Measurements from ENCODE around the gene SYT6. TPM values are rescaled to one million over a fixed set of nuclear protein-coding genes. Genes with fewer than 3 reads are reported as not detected.

Gene SYT6
- total RNA-seq, 2 experiments from 2014 or later = not detected

- POLR2A ChIA-PET = no interaction called here
These were observed 51.5 kb downstream of the SYT6 start for GRCh38 chr1:114102136-114102535.

GRCh38 chr1:114100148-114100547 is 53.5 kb downstream of the SYT6 start:
- no peaks in the 10 kb centered on the region for H3K9me3 Mint-ChIP-seq (ENCODE audit: low read depth)
- H3K27ac Mint-ChIP-seq = no peak overlapping the region
- no peaks in the 10 kb centered on the region for H3K36me3 Mint-ChIP-seq (ENCODE audit: low read depth)
- ChIA-PET CTCF (no interaction called here), POLR2A (no interaction called here)
- H3K4me1 Mint-ChIP-seq = no peaks in the 10 kb centered on the region
- no peak for ATAC-seq
- intact Hi-C loops (cut with DNase I, micrococcal nuclease) = no loop called here
- no peak overlapping the region for H3K4me3 Mint-ChIP-seq
- H3K27me3 Mint-ChIP-seq = peaks cover 5% of the 10 kb centered on the region
- DNase-seq = no peak

More at GRCh38 chr1:114102136-114102535, 51.5 kb downstream of the SYT6 start:
- DNase-seq (no peak), ATAC-seq (no peak)
- CTCF ChIA-PET = no interaction called here
- H3K4me3 Mint-ChIP-seq = no peak overlapping the region
- no peaks in the 10 kb centered on the region for H3K36me3 Mint-ChIP-seq (ENCODE audit: low read depth)
- intact Hi-C loops (cut with DNase I, micrococcal nuclease) = no loop called here
- H3K27me3 Mint-ChIP-seq = peaks cover 5% of the 10 kb centered on the region
- H3K4me1 Mint-ChIP-seq = no peaks in the 10 kb centered on the region
- no peaks in the 10 kb centered on the region for H3K9me3 Mint-ChIP-seq (ENCODE audit: low read depth)
- no peak overlapping the region for H3K27ac Mint-ChIP-seq

- no peaks in the 10 kb centered on the region for H3K9me3 Mint-ChIP-seq (ENCODE audit: low read depth)
- no peak for DNase-seq
- H3K36me3 Mint-ChIP-seq (ENCODE audit: low read depth) = no peaks in the 10 kb centered on the region
- H3K4me1 Mint-ChIP-seq = no peaks in the 10 kb centered on the region
- no peak overlapping the region for H3K27ac Mint-ChIP-seq
- H3K4me3 Mint-ChIP-seq = no peak overlapping the region
- CTCF ChIA-PET = no interaction called here
- no peak for ATAC-seq
- H3K27me3 Mint-ChIP-seq = peaks cover 5% of the 10 kb centered on the region
- intact Hi-C loops (cut with DNase I, micrococcal nuclease) = no loop called here
- POLR2A ChIA-PET = no interaction called here
These were observed 54.4 kb downstream of the SYT6 start for GRCh38 chr1:114099268-114099667.

- no peaks in the 10 kb centered on the region for H3K27me3 Mint-ChIP-seq
- DNase-seq (no peak), ATAC-seq (no peak)
- no peak overlapping the region for H3K4me3 Mint-ChIP-seq
- POLR2A ChIA-PET = no interaction called here
- H3K4me1 Mint-ChIP-seq = no peaks in the 10 kb centered on the region
- no peaks in the 10 kb centered on the region for H3K9me3 Mint-ChIP-seq (ENCODE audit: low read depth)
- intact Hi-C loops (cut with DNase I, micrococcal nuclease) = no loop called here
- H3K27ac Mint-ChIP-seq = no peak overlapping the region
- CTCF ChIA-PET = no interaction called here
- no peaks in the 10 kb centered on the region for H3K36me3 Mint-ChIP-seq (ENCODE audit: low read depth)
These were observed 56.6 kb downstream of the SYT6 start for GRCh38 chr1:114097109-114097508.

GRCh38 chr1:114094675-114095074 is 59.0 kb downstream of the SYT6 start:
- CTCF ChIA-PET = interaction anchor here (0.8 kb wide), 1 partner anchor 15 kb away, joined by 3 read pairs; no protein-coding TSS in a partner anchor
- Mint-ChIP-seq H3K36me3 (ENCODE audit: low read depth) (no peaks in the 10 kb centered on the region), H3K4me1 (no peaks in the 10 kb centered on the region), H3K9me3 (ENCODE audit: low read depth) (no peaks in the 10 kb centered on the region), H3K27me3 (peaks cover 2% of the 10 kb centered on the region), H3K4me3 (no peak overlapping the region), H3K27ac (no peak overlapping the region)
- DNase-seq (no peak), ATAC-seq (no peak)
- POLR2A ChIA-PET = no interaction called here
- intact Hi-C loops (cut with DNase I, micrococcal nuclease) = loop anchor here in 1 of 2 experiments (5.0 kb wide), 1 partner anchor 188 kb away; no protein-coding TSS in a partner anchor

- Mint-ChIP-seq H3K36me3 (ENCODE audit: low read depth) (no peaks in the 10 kb centered on the region), H3K4me3 (no peak overlapping the region), H3K27me3 (peaks cover 5% of the 10 kb centered on the region), H3K9me3 (ENCODE audit: low read depth) (no peaks in the 10 kb centered on the region), H3K27ac (no peak overlapping the region), H3K4me1 (no peaks in the 10 kb centered on the region)
- DNase-seq = no peak
- POLR2A ChIA-PET = no interaction called here
- no peak for ATAC-seq
- intact Hi-C loops (cut with DNase I, micrococcal nuclease) = loop anchor here in 1 of 2 experiments (5.0 kb wide), 1 partner anchor 188 kb away; no protein-coding TSS in a partner anchor
- CTCF ChIA-PET = interaction anchor here (0.8 kb wide), 1 partner anchor 15 kb away, joined by 3 read pairs; no protein-coding TSS in a partner anchor
These were observed 59.4 kb downstream of the SYT6 start for GRCh38 chr1:114094363-114094634.

- H3K9me3 Mint-ChIP-seq (ENCODE audit: low read depth) = no peaks in the 10 kb centered on the region
- H3K4me1 Mint-ChIP-seq = no peaks in the 10 kb centered on the region
- POLR2A ChIA-PET = no interaction called here
- no peak overlapping the region for H3K27ac Mint-ChIP-seq
- peaks cover 7% of the 10 kb centered on the region for H3K27me3 Mint-ChIP-seq
- no peaks in the 10 kb centered on the region for H3K36me3 Mint-ChIP-seq (ENCODE audit: low read depth)
- no peak overlapping the region for H3K4me3 Mint-ChIP-seq
- no peak for DNase-seq
- ATAC-seq = peak; percentile 12
- intact Hi-C loops (cut with DNase I, micrococcal nuclease) = loop anchor here in 1 of 2 experiments (5.0 kb wide), 1 partner anchor 189 kb away; no protein-coding TSS in a partner anchor
- CTCF ChIA-PET = interaction anchor here (0.8 kb wide), 1 partner anchor 16 kb away, joined by 3 read pairs; no protein-coding TSS in a partner anchor
These were observed 59.9 kb downstream of the SYT6 start for GRCh38 chr1:114093624-114094362.

- no peak for DNase-seq
- H3K9me3 Mint-ChIP-seq (ENCODE audit: low read depth) = no peaks in the 10 kb centered on the region
- no peak overlapping the region for H3K27ac Mint-ChIP-seq
- CTCF ChIA-PET = interaction anchor here (0.6 to 0.8 kb wide), 3 partner anchors 106 to 961 kb away, joined by 3 read pairs; no protein-coding TSS in a partner anchor
- no peaks in the 10 kb centered on the region for H3K4me1 Mint-ChIP-seq
- H3K36me3 Mint-ChIP-seq (ENCODE audit: low read depth) = no peaks in the 10 kb centered on the region
- no peak for ATAC-seq
- H3K4me3 Mint-ChIP-seq = no peak overlapping the region
- POLR2A ChIA-PET = no interaction called here
- peaks cover 7% of the 10 kb centered on the region for H3K27me3 Mint-ChIP-seq
- intact Hi-C loops (cut with DNase I, micrococcal nuclease) = loop anchor here in 1 of 2 experiments (5.0 kb wide), 1 partner anchor 190 kb away; no protein-coding TSS in a partner anchor
These were observed 61.2 kb downstream of the SYT6 start for GRCh38 chr1:114092186-114093062.

GRCh38 chr1:114091711-114092110 is 62.0 kb downstream of the SYT6 start:
- CTCF ChIA-PET = interaction anchor here (0.6 kb wide), 1 partner anchor 625 kb away, joined by 4 read pairs; no protein-coding TSS in a partner anchor

GRCh38 chr1:114090738-114091505 is 62.7 kb downstream of the SYT6 start:
- DNase-seq (no peak), ATAC-seq (no peak)
- Mint-ChIP-seq H3K4me1 (no peaks in the 10 kb centered on the region), H3K9me3 (ENCODE audit: low read depth) (no peaks in the 10 kb centered on the region), H3K27ac (no peak overlapping the region), H3K27me3 (peaks cover 7% of the 10 kb centered on the region), H3K36me3 (ENCODE audit: low read depth) (no peaks in the 10 kb centered on the region), H3K4me3 (no peak overlapping the region)
- intact Hi-C loops (cut with DNase I, micrococcal nuclease) = loop anchor here in 1 of 2 experiments (5.0 kb wide), 1 partner anchor 191 kb away; no protein-coding TSS in a partner anchor
- ChIA-PET CTCF (interaction anchor here (0.6 kb wide), 1 partner anchor 625 kb away, joined by 4 read pairs; no protein-coding TSS in a partner anchor), POLR2A (no interaction called here)

More at GRCh38 chr1:114091711-114092110, 62.0 kb downstream of the SYT6 start:
- Mint-ChIP-seq H3K36me3 (ENCODE audit: low read depth) (no peaks in the 10 kb centered on the region), H3K9me3 (ENCODE audit: low read depth) (no peaks in the 10 kb centered on the region), H3K27me3 (peaks cover 7% of the 10 kb centered on the region), H3K4me1 (no peaks in the 10 kb centered on the region), H3K4me3 (no peak overlapping the region), H3K27ac (no peak overlapping the region)
- ATAC-seq (no peak), DNase-seq (no peak)
- intact Hi-C loops (cut with DNase I, micrococcal nuclease) = loop anchor here in 1 of 2 experiments (5.0 kb wide), 1 partner anchor 191 kb away; no protein-coding TSS in a partner anchor
- POLR2A ChIA-PET = no interaction called here

- ChIA-PET POLR2A (no interaction called here), CTCF (no interaction called here)
- Mint-ChIP-seq H3K36me3 (ENCODE audit: low read depth) (no peaks in the 10 kb centered on the region), H3K9me3 (ENCODE audit: low read depth) (no peaks in the 10 kb centered on the region), H3K4me1 (no peaks in the 10 kb centered on the region), H3K27me3 (peaks cover 7% of the 10 kb centered on the region), H3K4me3 (no peak overlapping the region), H3K27ac (no peak overlapping the region)
- ATAC-seq (no peak), DNase-seq (no peak)
- intact Hi-C loops (cut with DNase I, micrococcal nuclease) = loop anchor here in 1 of 2 experiments (5.0 kb wide), 1 partner anchor 193 kb away; no protein-coding TSS in a partner anchor
These were observed 64.0 kb downstream of the SYT6 start for GRCh38 chr1:114089502-114090138.

All from activated CD4-positive, alpha-beta T cell treated with anti-CD3 and anti-CD28 coated beads for 36 hours (primary cell).